HepG2 (cell line): Measurements from ENCODE around the gene NUBP1. TPM values are rescaled to one million over a fixed set of nuclear protein-coding genes. Genes with fewer than 3 reads are reported as not detected.

ENCODE experiments used
- ADNP ChIP-seq: sonication (generic); formaldehyde crosslinking; IDR thresholded peaks from 2 replicates; pipeline ENCODE4 v1.4.0; 2020; ENCODE audit warnings: missing genetic modification reagents
- DR1 ChIP-seq: sonication (generic); formaldehyde crosslinking; IDR thresholded peaks from 2 replicates; pipeline ENCODE4 v1.8.0; 2021; ENCODE audit warnings: mild to moderate bottlenecking, missing genetic modification reagents, inconsistent platforms
- EED ChIP-seq: sonication (generic); formaldehyde crosslinking; IDR thresholded peaks from 2 replicates; pipeline ENCODE4 v1.5.0; 2020; ENCODE audit warnings: mild to moderate bottlenecking, missing genetic modification reagents
- EHMT2 ChIP-seq: fragments of 200-600 bp; sonication (generic); IDR thresholded peaks from 2 replicates; pipeline ENCODE4 v1.7.0; 2017; ENCODE audit warnings: antibody characterized with exemption, low read depth, low read length, borderline replicate concordance
- FOXK2 ChIP-seq: fragments of 450-650 bp; IDR thresholded peaks from 2 replicates; pipeline ENCODE4 v1.6.1; 2016
- IRF2 ChIP-seq: IDR thresholded peaks from 2 replicates; pipeline ENCODE4 v1.6.1; 2018; ENCODE audit warnings: missing genetic modification reagents, missing compliant biosample characterization
- JUN ChIP-seq: sonication (generic); formaldehyde crosslinking; IDR thresholded peaks from 2 replicates; pipeline ENCODE4 v1.4.0; 2020; ENCODE audit warnings: mild to moderate bottlenecking, missing genetic modification reagents
- KMT2A ChIP-seq: sonication (generic); formaldehyde crosslinking; IDR thresholded peaks from 2 replicates; pipeline ENCODE4 v1.4.0; 2020; ENCODE audit warnings: missing genetic modification reagents
- NR3C1 ChIP-seq: sonication (generic); formaldehyde crosslinking; IDR thresholded peaks from 2 replicates; pipeline ENCODE4 v1.4.0; 2020; ENCODE audit warnings: missing genetic modification reagents
- PCBP1 ChIP-seq: fragments of 200-400 bp; formaldehyde crosslinking; IDR thresholded peaks from 2 replicates; pipeline ENCODE4 v1.6.1; 2017; ENCODE audit warnings: mild to moderate bottlenecking, low read depth, low read length, borderline replicate concordance
- RFX1 ChIP-seq: fragments of 450-650 bp; IDR thresholded peaks from 2 replicates; pipeline ENCODE4 v1.6.1; 2017
- SMAD3 ChIP-seq: sonication (generic); formaldehyde crosslinking; IDR thresholded peaks from 2 replicates; pipeline ENCODE4 v1.4.0; 2020; ENCODE audit warnings: missing genetic modification reagents
- SMARCE1 ChIP-seq: fragments of 450-650 bp; IDR thresholded peaks from 2 replicates; pipeline ENCODE4 v1.6.1; 2017; ENCODE audit warnings: borderline replicate concordance
- SNAI1 ChIP-seq: sonication (generic); formaldehyde crosslinking; IDR thresholded peaks from 2 replicates; pipeline ENCODE4 v1.5.0; 2020; ENCODE audit warnings: mild to moderate bottlenecking, missing genetic modification reagents, borderline replicate concordance
- TRIM24 ChIP-seq: sonication (generic); formaldehyde crosslinking; IDR thresholded peaks from 2 replicates; pipeline ENCODE4 v1.8.0; 2022; ENCODE audit warnings: mild to moderate bottlenecking, missing genetic modification reagents
- ZBTB7B ChIP-seq: sonication (generic); formaldehyde crosslinking; IDR thresholded peaks from 2 replicates; pipeline ENCODE4 v1.4.0; 2020; ENCODE audit warnings: missing genetic modification reagents
- ZNF230 ChIP-seq: sonication (generic); formaldehyde crosslinking; IDR thresholded peaks from 2 replicates; pipeline ENCODE4 v1.4.0; 2020; ENCODE audit warnings: mild to moderate bottlenecking, missing genetic modification reagents
- ZNF326 ChIP-seq: sonication (generic); formaldehyde crosslinking; IDR thresholded peaks from 2 replicates; pipeline ENCODE4 v1.4.0; 2020; ENCODE audit warnings: missing genetic modification reagents, borderline replicate concordance
- ZNF547 ChIP-seq: sonication (generic); formaldehyde crosslinking; IDR thresholded peaks from 2 replicates; pipeline ENCODE4 v1.5.1; 2020; ENCODE audit warnings: mild to moderate bottlenecking, missing genetic modification reagents
- ZNF7 ChIP-seq: IDR thresholded peaks from 2 replicates; pipeline ENCODE4 v1.6.1; 2016; ENCODE audit warnings: missing biosample characterization, missing genetic modification reagents
- polyA plus RNA-seq, 8 experiments: library from polyadenylated mRNA; depleted of rRNA in 3 of 8; stranded (reverse) in 7 of 8; unstranded in 1 of 8; fragments of >200 nt; fragmentation: Illumina TruSeq in 4 of 8; extraction: Trizol in 4 of 8; gene quantifications; 2 replicates each; pipeline versions ENCODE4 v1.2.1 to v1.2.3, GENCODE V29; 2011 to 2016; ENCODE audit warnings: low read depth in 4 of 8, missing spikeins in 1 of 8, mixed read lengths in 1 of 8; ENCODE audit not compliant: insufficient read depth in 1 of 8
- total RNA-seq, 5 experiments: library from RNA; depleted of rRNA; stranded (reverse); fragments of >200 nt; fragmentation: Illumina TruSeq; extraction: Trizol; gene quantifications; 2 replicates each; pipeline ENCODE4 v1.2.3, GENCODE V29; 2016; ENCODE audit warnings: low read depth in 1 of 5
- TF ChIP-seq, protein P1 (sequence below): sonication (generic); formaldehyde crosslinking; IDR thresholded peaks from 2 replicates; pipeline ENCODE4 v1.4.0; 2020; ENCODE audit warnings: missing genetic modification reagents
- TF ChIP-seq, protein P2 (sequence below): sonication (generic); formaldehyde crosslinking; IDR thresholded peaks from 2 replicates; pipeline ENCODE4 v1.5.0; 2020; ENCODE audit warnings: mild to moderate bottlenecking, missing genetic modification reagents
- TF ChIP-seq, protein P3 (sequence below): fragments of 450-650 bp; IDR thresholded peaks from 2 replicates; pipeline ENCODE4 v1.6.1; 2017
- TF ChIP-seq, protein P4 (sequence below): sonication (generic); formaldehyde crosslinking; IDR thresholded peaks from 2 replicates; pipeline ENCODE4 v1.5.0; 2020; ENCODE audit warnings: mild to moderate bottlenecking, missing genetic modification reagents

The NUBP1 gene
- total and polyA plus RNA-seq, 2 of the 13 experiments (the other 11 are each of a cell fraction or from before 2014, with no cell fraction given): 53.5 to 70.4 TPM

DNA sequence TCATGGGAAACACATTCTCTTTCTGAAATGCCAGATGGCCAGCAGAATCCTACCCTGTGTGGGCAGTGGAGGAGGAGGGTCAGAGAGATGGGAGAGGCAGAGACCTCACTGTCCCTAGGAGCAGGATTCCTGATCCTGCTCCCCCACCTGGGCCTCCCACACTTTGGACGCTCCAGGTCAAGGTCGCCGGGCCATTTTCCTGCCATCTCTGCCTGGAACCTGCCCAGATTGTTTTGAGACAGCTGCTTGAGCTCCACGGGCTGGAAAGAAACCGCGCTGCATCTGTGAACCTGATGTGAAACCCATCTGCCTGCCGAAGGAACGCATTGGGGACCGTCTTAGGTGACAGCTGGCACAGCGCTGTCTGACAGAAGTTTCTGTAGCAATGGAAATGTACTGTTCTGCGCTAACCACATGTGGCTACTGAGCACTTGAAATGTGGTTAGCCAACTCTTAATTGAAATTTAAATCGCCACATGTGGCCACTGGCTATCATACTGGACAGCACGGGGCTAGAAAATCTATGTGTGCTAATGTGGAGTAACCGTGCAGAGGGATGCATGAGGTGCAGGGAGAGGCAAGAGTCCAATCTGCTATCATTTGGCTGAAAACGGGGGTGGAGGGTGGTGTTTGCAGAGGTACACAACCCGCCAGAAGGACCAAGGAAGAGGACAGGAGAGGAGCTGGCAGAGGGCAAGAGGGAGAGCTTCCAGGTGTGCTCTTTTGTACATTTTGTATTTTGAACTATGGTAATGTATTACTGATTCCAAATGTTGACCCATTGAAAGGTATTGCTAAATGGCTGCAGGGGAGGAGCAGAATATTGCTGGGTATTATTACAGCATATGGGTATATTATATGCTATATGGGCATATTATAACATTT, 15.4 kb upstream of the NUBP1 start (continued):
- TF ChIP-seq JUN: 0 out of 2 replicates have a peak, but pooled peaks have one; percentile 54
- peak; percentile 44; the same call in 1 of the 2 replicates for TF ChIP-seq ADNP (CRISPR knock-in tag)
- TF ChIP-seq RFX1: no peak
- TF ChIP-seq FOXK2: no peak
- TF ChIP-seq ZNF7 (CRISPR knock-in tag): no peak
- TF ChIP-seq TRIM24 (CRISPR knock-in tag): no peak
- TF ChIP-seq, protein P1, sequence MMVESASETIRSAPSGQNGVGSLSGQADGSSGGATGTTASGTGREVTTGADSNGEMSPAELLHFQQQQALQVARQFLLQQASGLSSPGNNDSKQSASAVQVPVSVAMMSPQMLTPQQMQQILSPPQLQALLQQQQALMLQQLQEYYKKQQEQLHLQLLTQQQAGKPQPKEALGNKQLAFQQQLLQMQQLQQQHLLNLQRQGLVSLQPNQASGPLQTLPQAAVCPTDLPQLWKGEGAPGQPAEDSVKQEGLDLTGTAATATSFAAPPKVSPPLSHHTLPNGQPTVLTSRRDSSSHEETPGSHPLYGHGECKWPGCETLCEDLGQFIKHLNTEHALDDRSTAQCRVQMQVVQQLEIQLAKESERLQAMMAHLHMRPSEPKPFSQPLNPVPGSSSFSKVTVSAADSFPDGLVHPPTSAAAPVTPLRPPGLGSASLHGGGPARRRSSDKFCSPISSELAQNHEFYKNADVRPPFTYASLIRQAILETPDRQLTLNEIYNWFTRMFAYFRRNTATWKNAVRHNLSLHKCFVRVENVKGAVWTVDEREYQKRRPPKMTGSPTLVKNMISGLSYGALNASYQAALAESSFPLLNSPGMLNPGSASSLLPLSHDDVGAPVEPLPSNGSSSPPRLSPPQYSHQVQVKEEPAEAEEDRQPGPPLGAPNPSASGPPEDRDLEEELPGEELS: peak; percentile 61; the same call in 1 of the 2 replicates
- peak; percentile 78; the same call in 1 of the 2 replicates for TF ChIP-seq ZBTB7B (CRISPR knock-in tag)
- TF ChIP-seq SMARCE1: no peak
- no peak for TF ChIP-seq ZNF547
- 0 out of 2 replicates have a peak, but pooled peaks have one; percentile 39 for TF ChIP-seq SMAD3 (CRISPR knock-in tag)
- TF ChIP-seq PCBP1: no peak
- TF ChIP-seq SNAI1 (CRISPR knock-in tag): no peak
- TF ChIP-seq, protein P2, sequence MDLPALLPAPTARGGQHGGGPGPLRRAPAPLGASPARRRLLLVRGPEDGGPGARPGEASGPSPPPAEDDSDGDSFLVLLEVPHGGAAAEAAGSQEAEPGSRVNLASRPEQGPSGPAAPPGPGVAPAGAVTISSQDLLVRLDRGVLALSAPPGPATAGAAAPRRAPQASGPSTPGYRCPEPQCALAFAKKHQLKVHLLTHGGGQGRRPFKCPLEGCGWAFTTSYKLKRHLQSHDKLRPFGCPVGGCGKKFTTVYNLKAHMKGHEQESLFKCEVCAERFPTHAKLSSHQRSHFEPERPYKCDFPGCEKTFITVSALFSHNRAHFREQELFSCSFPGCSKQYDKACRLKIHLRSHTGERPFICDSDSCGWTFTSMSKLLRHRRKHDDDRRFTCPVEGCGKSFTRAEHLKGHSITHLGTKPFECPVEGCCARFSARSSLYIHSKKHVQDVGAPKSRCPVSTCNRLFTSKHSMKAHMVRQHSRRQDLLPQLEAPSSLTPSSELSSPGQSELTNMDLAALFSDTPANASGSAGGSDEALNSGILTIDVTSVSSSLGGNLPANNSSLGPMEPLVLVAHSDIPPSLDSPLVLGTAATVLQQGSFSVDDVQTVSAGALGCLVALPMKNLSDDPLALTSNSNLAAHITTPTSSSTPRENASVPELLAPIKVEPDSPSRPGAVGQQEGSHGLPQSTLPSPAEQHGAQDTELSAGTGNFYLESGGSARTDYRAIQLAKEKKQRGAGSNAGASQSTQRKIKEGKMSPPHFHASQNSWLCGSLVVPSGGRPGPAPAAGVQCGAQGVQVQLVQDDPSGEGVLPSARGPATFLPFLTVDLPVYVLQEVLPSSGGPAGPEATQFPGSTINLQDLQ (CRISPR knock-in tag): no peak
- TF ChIP-seq, protein P3, sequence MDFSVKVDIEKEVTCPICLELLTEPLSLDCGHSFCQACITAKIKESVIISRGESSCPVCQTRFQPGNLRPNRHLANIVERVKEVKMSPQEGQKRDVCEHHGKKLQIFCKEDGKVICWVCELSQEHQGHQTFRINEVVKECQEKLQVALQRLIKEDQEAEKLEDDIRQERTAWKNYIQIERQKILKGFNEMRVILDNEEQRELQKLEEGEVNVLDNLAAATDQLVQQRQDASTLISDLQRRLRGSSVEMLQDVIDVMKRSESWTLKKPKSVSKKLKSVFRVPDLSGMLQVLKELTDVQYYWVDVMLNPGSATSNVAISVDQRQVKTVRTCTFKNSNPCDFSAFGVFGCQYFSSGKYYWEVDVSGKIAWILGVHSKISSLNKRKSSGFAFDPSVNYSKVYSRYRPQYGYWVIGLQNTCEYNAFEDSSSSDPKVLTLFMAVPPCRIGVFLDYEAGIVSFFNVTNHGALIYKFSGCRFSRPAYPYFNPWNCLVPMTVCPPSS: no peak
- TF ChIP-seq IRF2: peak; percentile 79
- no peak for TF ChIP-seq DR1
- no peak for TF ChIP-seq NR3C1 (CRISPR knock-in tag)
- no peak for TF ChIP-seq KMT2A (CRISPR knock-in tag)
- TF ChIP-seq ZNF230 (CRISPR knock-in tag): 0 out of 2 replicates have a peak, but pooled peaks have one; percentile 24
- TF ChIP-seq EED: no peak
- TF ChIP-seq, protein P4, sequence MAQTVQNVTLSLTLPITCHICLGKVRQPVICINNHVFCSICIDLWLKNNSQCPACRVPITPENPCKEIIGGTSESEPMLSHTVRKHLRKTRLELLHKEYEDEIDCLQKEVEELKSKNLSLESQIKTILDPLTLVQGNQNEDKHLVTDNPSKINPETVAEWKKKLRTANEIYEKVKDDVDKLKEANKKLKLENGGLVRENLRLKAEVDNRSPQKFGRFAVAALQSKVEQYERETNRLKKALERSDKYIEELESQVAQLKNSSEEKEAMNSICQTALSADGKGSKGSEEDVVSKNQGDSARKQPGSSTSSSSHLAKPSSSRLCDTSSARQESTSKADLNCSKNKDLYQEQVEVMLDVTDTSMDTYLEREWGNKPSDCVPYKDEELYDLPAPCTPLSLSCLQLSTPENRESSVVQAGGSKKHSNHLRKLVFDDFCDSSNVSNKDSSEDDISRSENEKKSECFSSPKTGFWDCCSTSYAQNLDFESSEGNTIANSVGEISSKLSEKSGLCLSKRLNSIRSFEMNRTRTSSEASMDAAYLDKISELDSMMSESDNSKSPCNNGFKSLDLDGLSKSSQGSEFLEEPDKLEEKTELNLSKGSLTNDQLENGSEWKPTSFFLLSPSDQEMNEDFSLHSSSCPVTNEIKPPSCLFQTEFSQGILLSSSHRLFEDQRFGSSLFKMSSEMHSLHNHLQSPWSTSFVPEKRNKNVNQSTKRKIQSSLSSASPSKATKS: no peak
- no peak for TF ChIP-seq EHMT2
- TF ChIP-seq ZNF326 (CRISPR knock-in tag): no peak
